GM12878 (cell line): ENCODE data around the gene MEF2D. TPM values are rescaled to one million over a fixed set of nuclear protein-coding genes. Genes with fewer than 3 reads are reported as not detected.

Experiments
- ATAC-seq: fragments of 200-7000 bp; cut with Tn5 transposase; 3 replicates; pipeline ENCODE4 v1.9.1; 2020; ENCODE audit warnings: mild to moderate bottlenecking, moderate library complexity
- BruUV-seq: library from RNA; stranded (reverse); fragments of 400-500 nt; replicated peaks from 2 replicates; lab custom pipeline; 2021; lab: Mats Ljungman, UMichigan
- CTCF ChIA-PET: fragments of 300-600 bp; sonication (Branson Sonifier 250); formaldehyde crosslinking; extraction: SDS; loops from one replicate; lab custom pipeline; 2021; ENCODE audit warnings: inconsistent platforms; lab: Yijun Ruan, JAX
- POLR2A ChIA-PET: fragments of 350-600 bp; formaldehyde crosslinking; extraction: SDS; loops from one replicate; lab custom pipeline; 2021; ENCODE audit warnings: inconsistent platforms; lab: Charles Lee
- RAD21 ChIA-PET: fragments of 300-600 bp; sonication (Branson Sonifier 250); formaldehyde crosslinking; loops from one replicate; lab custom pipeline; 2023; ENCODE audit warnings: antibody characterized with exemption; ENCODE audit not compliant: unreplicated experiment; lab: Charles Lee
- SMC1A ChIA-PET: fragments of 300-600 bp; sonication (Branson Sonifier 250); formaldehyde crosslinking; loops from one replicate; lab custom pipeline; 2023; ENCODE audit not compliant: unreplicated experiment, uncharacterized antibody; lab: Charles Lee
- DNase-seq: peaks from one replicate; pipeline ENCODE4 v3.0.0-alpha.2; 2011; ENCODE audit warnings: low read depth, low spot score
- FAIRE-seq: peaks from 3 replicates; lab custom pipeline; 2011; peaks lifted over from hg19 to GRCh38; lab: Jason Lieb, UNC
- H2AFZ ChIP-seq: 2 replicates; pipeline ENCODE4 v1.6.0; 2011; ENCODE audit warnings: low read depth, low read length, control low read depth; ENCODE audit not compliant: control insufficient read depth
- H3K27ac ChIP-seq: 2 replicates; pipeline ENCODE4 v1.5.1; 2011; ENCODE audit warnings: control low read depth; ENCODE audit not compliant: control insufficient read depth, insufficient read depth
- H3K27me3 ChIP-seq, 2 experiments: replicated peaks in 1 of 2; 2 replicates each; pipeline versions ENCODE4 v1.6.0 to v1.6.1; 2011; ENCODE audit warnings: low read length in 1 of 2; ENCODE audit not compliant: control insufficient read depth in 2 of 2, insufficient read depth in 2 of 2
- H3K36me3 ChIP-seq, 2 experiments: 2 replicates each; pipeline ENCODE4 v1.5.1; 2011; ENCODE audit warnings: low read length in 1 of 2; ENCODE audit not compliant: control insufficient read depth in 2 of 2, insufficient read depth in 2 of 2
- H3K4me1 ChIP-seq: 2 replicates; pipeline ENCODE4 v1.6.1; 2011; ENCODE audit warnings: mild to moderate bottlenecking, low read length, moderate library complexity, mixed read lengths; ENCODE audit not compliant: control insufficient read depth, insufficient read depth
- H3K4me2 ChIP-seq: 2 replicates; pipeline ENCODE4 v1.6.0; 2011; ENCODE audit warnings: control low read depth; ENCODE audit not compliant: control insufficient read depth, insufficient read depth
- H3K4me3 ChIP-seq: fragments of 200-600 bp; sonication (generic); 2 replicates; pipeline ENCODE4 v1.5.1; 2016
- H3K79me2 ChIP-seq: 2 replicates; pipeline ENCODE4 v1.6.0; 2011; ENCODE audit warnings: low read length; ENCODE audit not compliant: control insufficient read depth, insufficient read depth
- H3K9ac ChIP-seq: 2 replicates; pipeline ENCODE4 v1.8.0; 2011; ENCODE audit warnings: low read length, control low read depth, mixed read lengths; ENCODE audit not compliant: control insufficient read depth, insufficient read depth
- H3K9me3 ChIP-seq: replicated peaks from 3 replicates; pipeline ENCODE4 v1.5.1; 2011; ENCODE audit warnings: mild to moderate bottlenecking, low read length; ENCODE audit not compliant: control insufficient read depth, insufficient read depth
- H4K20me1 ChIP-seq: 2 replicates; pipeline ENCODE4 v1.6.0; 2011; ENCODE audit not compliant: control insufficient read depth, insufficient read depth
- CREB1 ChIP-seq: IDR thresholded peaks from 2 replicates; pipeline ENCODE4 v1.6.1; 2012; ENCODE audit warnings: low read depth, mild to moderate bottlenecking, inconsistent platforms
- CUX1 ChIP-seq: IDR thresholded peaks from 2 replicates; pipeline ENCODE4 v1.6.1; 2012; ENCODE audit warnings: improper control_type of control experiment, low read depth, low read length; ENCODE audit not compliant: insufficient replicate concordance
- FOS ChIP-seq: IDR thresholded peaks from 3 replicates; pipeline ENCODE4 v1.6.1; 2011; ENCODE audit warnings: borderline replicate concordance; ENCODE audit not compliant: insufficient read length; ENCODE audit errors: extremely low read depth
- HDGF ChIP-seq: fragments of 450-650 bp; IDR thresholded peaks from 2 replicates; pipeline ENCODE4 v1.6.1; 2016; ENCODE audit warnings: antibody characterized with exemption
- IKZF2 ChIP-seq, 2 experiments: fragments of 450-650 bp; IDR thresholded peaks; 2 replicates each; pipeline ENCODE4 v1.6.1; 2017; ENCODE audit warnings: mild to moderate bottlenecking in 2 of 2, moderate library complexity in 2 of 2
- MAX ChIP-seq: IDR thresholded peaks from 2 replicates; pipeline ENCODE4 v1.6.1; 2012; ENCODE audit warnings: low read depth, low read length, improper control_type of control experiment
- MLLT1 ChIP-seq: fragments of 450-650 bp; IDR thresholded peaks from 2 replicates; pipeline ENCODE4 v1.6.1; 2016; ENCODE audit warnings: mild to moderate bottlenecking
- NFYB ChIP-seq: IDR thresholded peaks from 2 replicates; pipeline ENCODE4 v1.6.1; 2011; ENCODE audit warnings: low read depth, mild to moderate bottlenecking, low read length, improper control_type of control experiment, moderate library complexity; ENCODE audit not compliant: insufficient read depth
- NR2F1 ChIP-seq: fragments of 450-650 bp; conservative IDR thresholded peaks from 2 replicates; pipeline ENCODE4 v1.6.1; 2017; ENCODE audit warnings: mild to moderate bottlenecking
- REST ChIP-seq: IDR thresholded peaks from 2 replicates; pipeline ENCODE4 v1.6.1; 2012; ENCODE audit warnings: mild to moderate bottlenecking, low read depth, low read length
- SREBF1 ChIP-seq: IDR thresholded peaks from 2 replicates; pipeline ENCODE4 v1.6.1; 2012; ENCODE audit warnings: mild to moderate bottlenecking, low read length
- ZNF217 ChIP-seq: fragments of 450-650 bp; IDR thresholded peaks from 2 replicates; pipeline ENCODE4 v1.6.1; 2017; ENCODE audit warnings: antibody characterized with exemption, mild to moderate bottlenecking
- WGBS: methylation state at CpG from one replicate; pipeline ENCODE4 v1.1.6; 2016; ENCODE audit warnings: low lambda C conversion rate; ENCODE audit not compliant: insufficient replicate concordance, insufficient coverage; ENCODE audit errors: missing lambda C conversion rate; 5-methylcytosine and 5-hydroxymethylcytosine counted together
- in situ Hi-C: fragments of 300-500 bp; cut with MboI; formaldehyde crosslinking; loops from 9 replicates; pipeline ENCODE4 v1.14.3; 2018; ENCODE audit warnings: mixed read lengths
- intact Hi-C: fragments of 100-400 bp; cut with micrococcal nuclease; formaldehyde crosslinking; loops from one replicate; pipeline ENCODE4 v1.14.2; 2022; ENCODE audit not compliant: unreplicated experiment
- polyA plus RNA-seq, 11 experiments: library from polyadenylated mRNA; depleted of rRNA in 4 of 11; unstranded in 6 of 11; stranded (reverse) in 5 of 11; fragments of >200 nt; fragmentation: Nextera tagmentation in 4 of 11; fragmentation: Illumina TruSeq in 1 of 11; extraction: Ambion mirVana in 4 of 11; extraction: Trizol in 1 of 11; gene quantifications; 1 replicate in 1 of 11; 2 replicates in 10 of 11; pipeline versions ENCODE4 v1.2.1 to v1.2.3, GENCODE V29; 2011 to 2016; ENCODE audit warnings: inconsistent platforms in 2 of 11, missing spikeins in 2 of 11, low read depth in 1 of 11
- total RNA-seq, 4 experiments: library from RNA; depleted of rRNA in 3 of 4; stranded (reverse); fragments of >200 nt in 3 of 4; fragmentation: Illumina TruSeq in 1 of 4; extraction: Trizol in 1 of 4; gene quantifications; 2 replicates each; pipeline versions ENCODE4 v1.2.1 to v1.2.3, GENCODE V29; 2013 to 2021

Gene MEF2D
- total and polyA plus RNA-seq, 10 of the 15 experiments (the other 5 are each of a cell fraction or from before 2014, with no cell fraction given): 0.61 to 53.0 (median 15.2) TPM

- Histone ChIP-seq H3K4me3 (no peak overlapping the region), H3K9ac (no peak overlapping the region), H3K9me3 (no peaks in the 10 kb centered on the region), H3K79me2 (no peaks in the 10 kb centered on the region), H3K4me2 (no peak overlapping the region), H2AFZ (no peak overlapping the region), H3K36me3 (no peaks in the 10 kb centered on the region), H3K4me1 (peaks cover 8% of the 10 kb centered on the region), H4K20me1 (no peaks in the 10 kb centered on the region), H3K27me3 (peaks cover 0 to 3% of the 10 kb centered on the region in 2 experiments; a peak in 2 of 4 replicates), H3K27ac (no peak overlapping the region)
- no TSS peak for BruUV-seq
- 85% methylated on average over 7 of the region's 7 CpGs for WGBS
- no peak for TF ChIP-seq NR2F1
- no peak for TF ChIP-seq MAX
- no peak for TF ChIP-seq NFYB
- TF ChIP-seq REST: no peak
- no peak for TF ChIP-seq FOS
- TF ChIP-seq MLLT1: no peak
- TF ChIP-seq IKZF2 (IDR thresholded peaks at IDR 0.05): no peak
- TF ChIP-seq ZNF217: no peak
- TF ChIP-seq CREB1: no peak
- no peak for TF ChIP-seq SREBF1
- no peak for TF ChIP-seq CUX1
- TF ChIP-seq HDGF: no peak
- FAIRE-seq (no peak), DNase-seq (no peak), ATAC-seq (no peak)
- ChIA-PET SMC1A (interaction anchor here (0.8 to 2.1 kb wide), 3 partner anchors 11 to 136 kb away, joined by 3 to 8 read pairs (median 5); partner anchors contain the start of genes MEF2D and NAXE), RAD21 (interaction anchor here (1.0 to 1.5 kb wide), 4 partner anchors 31 to 152 kb away, joined by 3 to 5 read pairs (median 4); no protein-coding TSS in a partner anchor), POLR2A (no interaction called here), CTCF (interaction anchor here (0.7 to 4.1 kb wide), 13 partner anchors 9 to 221 kb away, joined by 3 to 19 read pairs (median 4); no protein-coding TSS in a partner anchor)
- intact Hi-C loops: no loop called here
- in situ Hi-C loops: loop anchor here (10.0 kb wide), 1 partner anchor 149 kb away; the partner anchor contains the start of gene GPATCH4
Observed at GRCh38 chr1:156455362-156455761, 45.2 kb downstream of the MEF2D start.
